Brain microvascular endothelial cell (primary cell): ENCODE data around the gene TVP23C.

ENCODE experiments used
- DNase-seq: peaks from one replicate; pipeline ENCODE4 v3.0.0-alpha.2; 2020
- H3K27ac ChIP-seq: fragments of 250-450 bp; sonication (Bioruptor Pico); 2 replicates; pipeline ENCODE4 v1.5.1; 2020; ENCODE audit warnings: mild to moderate bottlenecking, moderate library complexity
- H3K27me3 ChIP-seq: fragments of 250-450 bp; sonication (Bioruptor Pico); replicated peaks from 2 replicates; pipeline ENCODE4 v1.5.1; 2020; ENCODE audit warnings: mild to moderate bottlenecking
- H3K36me3 ChIP-seq: fragments of 250-450 bp; sonication (Bioruptor Pico); replicated peaks from 2 replicates; pipeline ENCODE4 v1.5.1; 2020; ENCODE audit warnings: mild to moderate bottlenecking
- H3K4me3 ChIP-seq: 2 replicates; pipeline ENCODE4 v1.5.1; 2011; ENCODE audit warnings: low read depth, mild to moderate bottlenecking, control low read depth, low read length, moderate library complexity
- in situ Hi-C: cut with HindIII; loops from 2 replicates; pipeline ENCODE4 v1.10.0; 2017; ENCODE audit warnings: low sequenced_read_pairs, low pct_ligation_motif_present
- TF ChIP-seq, protein P1 (sequence below): IDR thresholded peaks from 2 replicates; pipeline ENCODE4 v1.5.1; 2011; ENCODE audit warnings: low read depth, mild to moderate bottlenecking, moderate library complexity, low read length, control low read depth, inconsistent platforms; ENCODE audit errors: missing control alignments

The TVP23C gene

DNA sequence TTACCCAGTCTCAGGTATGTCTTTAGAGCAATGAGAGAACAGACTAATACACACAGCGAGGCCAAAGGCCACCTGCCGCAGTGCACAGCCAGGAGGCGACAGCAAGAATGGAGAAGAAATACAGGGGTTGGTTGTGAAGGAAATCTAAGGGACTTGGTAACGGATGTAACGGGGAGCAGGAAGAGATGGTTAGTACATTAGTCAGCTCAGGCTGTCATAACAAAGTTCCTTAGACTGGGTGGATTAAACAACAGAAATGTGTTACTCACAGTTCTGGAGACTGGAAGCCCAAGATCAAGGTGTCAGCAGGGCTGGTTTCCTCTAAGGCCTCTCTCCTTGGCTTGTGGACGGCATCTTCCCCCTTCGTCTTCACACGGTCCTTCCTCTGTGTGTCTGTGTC, 47.1 kb downstream of the TVP23C start:
- Histone ChIP-seq H3K4me3 (no peak overlapping the region), H3K27me3 (no peaks in the 10 kb centered on the region), H3K36me3 (no peaks in the 10 kb centered on the region), H3K27ac (peak overlapping the region; percentile 46)
- TF ChIP-seq, protein P1, sequence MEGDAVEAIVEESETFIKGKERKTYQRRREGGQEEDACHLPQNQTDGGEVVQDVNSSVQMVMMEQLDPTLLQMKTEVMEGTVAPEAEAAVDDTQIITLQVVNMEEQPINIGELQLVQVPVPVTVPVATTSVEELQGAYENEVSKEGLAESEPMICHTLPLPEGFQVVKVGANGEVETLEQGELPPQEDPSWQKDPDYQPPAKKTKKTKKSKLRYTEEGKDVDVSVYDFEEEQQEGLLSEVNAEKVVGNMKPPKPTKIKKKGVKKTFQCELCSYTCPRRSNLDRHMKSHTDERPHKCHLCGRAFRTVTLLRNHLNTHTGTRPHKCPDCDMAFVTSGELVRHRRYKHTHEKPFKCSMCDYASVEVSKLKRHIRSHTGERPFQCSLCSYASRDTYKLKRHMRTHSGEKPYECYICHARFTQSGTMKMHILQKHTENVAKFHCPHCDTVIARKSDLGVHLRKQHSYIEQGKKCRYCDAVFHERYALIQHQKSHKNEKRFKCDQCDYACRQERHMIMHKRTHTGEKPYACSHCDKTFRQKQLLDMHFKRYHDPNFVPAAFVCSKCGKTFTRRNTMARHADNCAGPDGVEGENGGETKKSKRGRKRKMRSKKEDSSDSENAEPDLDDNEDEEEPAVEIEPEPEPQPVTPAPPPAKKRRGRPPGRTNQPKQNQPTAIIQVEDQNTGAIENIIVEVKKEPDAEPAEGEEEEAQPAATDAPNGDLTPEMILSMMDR: peak; percentile 10
- in situ Hi-C loops: no loop called here
- DNase-seq: peak; percentile 79

DNA sequence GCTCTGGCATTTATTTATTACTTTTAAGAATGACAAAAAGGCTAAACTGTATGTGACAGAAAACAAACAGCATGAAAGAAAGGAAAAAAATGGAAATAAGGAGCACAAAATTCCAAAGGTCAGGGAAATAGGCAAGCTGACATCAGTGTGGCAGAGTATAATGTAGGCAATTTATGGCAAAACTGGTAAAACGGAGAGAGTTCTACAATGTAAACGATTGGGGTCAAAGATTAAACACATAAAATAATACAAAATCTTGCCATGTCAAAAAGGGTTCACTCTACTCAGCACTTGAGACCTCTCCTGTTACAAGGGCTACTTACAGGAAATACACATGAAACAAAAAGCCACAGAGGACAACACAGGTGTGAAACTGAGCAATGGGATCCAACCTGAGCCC, 48.8 kb downstream of the TVP23C start:
- TF ChIP-seq, protein P1: no peak
- H3K4me3 ChIP-seq: no peak overlapping the region
- H3K36me3 ChIP-seq: no peaks in the 10 kb centered on the region
- H3K27ac ChIP-seq: no peak overlapping the region
- no peaks in the 10 kb centered on the region for H3K27me3 ChIP-seq
- DNase-seq: no peak
- in situ Hi-C loops: no loop called here

DNA sequence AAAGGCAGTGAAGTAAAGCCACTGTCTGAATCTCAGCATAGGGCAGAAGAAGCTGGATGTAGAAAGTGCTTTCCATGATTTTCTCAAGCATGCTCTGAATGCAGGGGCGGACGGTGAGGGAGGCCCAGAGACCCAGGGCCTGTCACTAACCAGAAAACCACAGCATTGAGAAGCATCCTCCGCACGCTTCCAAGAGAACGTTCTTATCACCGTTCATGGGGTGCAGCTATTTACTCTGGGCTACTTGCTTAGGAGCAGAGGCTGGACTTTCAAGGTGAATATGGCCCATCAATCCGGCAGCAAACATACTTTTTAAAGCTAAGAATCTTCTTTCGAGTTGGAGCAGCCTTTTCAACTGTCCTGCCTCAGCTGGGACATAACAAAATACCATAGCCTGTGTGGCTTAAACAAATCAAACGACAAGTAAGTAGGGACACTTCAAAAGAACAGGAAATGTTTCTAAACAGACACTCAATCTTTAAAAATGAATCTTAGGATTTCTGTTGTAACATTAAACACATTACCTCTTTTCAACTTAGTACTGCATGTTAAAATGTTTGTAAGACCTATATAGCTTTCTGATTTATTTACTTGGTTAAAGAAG, 49.3 kb downstream of the TVP23C start:
- peak; percentile 64 for DNase-seq
- in situ Hi-C loops: no loop called here
- H3K36me3 ChIP-seq: no peaks in the 10 kb centered on the region
- no peak overlapping the region for H3K4me3 ChIP-seq
- H3K27me3 ChIP-seq: no peaks in the 10 kb centered on the region
- H3K27ac ChIP-seq: peak overlapping the region; percentile 3
- TF ChIP-seq, protein P1: no peak

DNA sequence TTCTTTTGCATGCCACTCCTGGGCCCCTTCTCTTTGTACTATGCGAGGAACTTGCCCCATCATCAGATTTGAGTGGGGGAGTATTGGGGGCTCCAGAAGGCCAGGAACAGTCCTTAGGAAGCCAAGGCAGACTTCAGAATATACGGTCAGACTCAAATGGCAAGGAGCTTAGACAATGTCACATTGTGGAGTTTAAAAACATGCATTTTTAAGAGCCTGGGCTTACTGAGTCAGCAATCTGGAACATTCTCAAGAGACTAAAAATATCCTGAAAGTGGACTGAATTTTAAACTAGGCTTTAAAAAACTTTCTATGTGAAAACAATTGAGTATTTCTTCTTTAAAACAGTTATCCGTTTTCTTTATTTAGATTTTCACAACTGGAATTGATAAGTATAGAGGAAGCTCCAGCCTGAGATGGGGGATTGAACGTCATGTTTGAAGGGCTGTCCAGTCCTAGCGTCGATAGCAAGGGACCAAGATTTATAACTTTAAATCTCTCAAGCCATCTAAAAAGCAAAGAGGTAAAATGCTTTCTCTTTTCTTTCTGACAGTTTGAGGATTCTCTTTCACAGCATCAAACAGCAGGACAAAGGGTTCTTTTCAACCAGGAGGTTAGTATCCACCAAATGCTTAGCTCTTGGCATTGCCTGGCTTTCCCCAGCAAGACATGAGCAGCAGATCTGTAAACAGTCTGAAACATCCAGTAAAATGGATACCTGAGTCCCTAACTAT, 50.1 kb downstream of the TVP23C start:
- in situ Hi-C loops: no loop called here
- TF ChIP-seq, protein P1: no peak
- no peak overlapping the region for H3K4me3 ChIP-seq
- H3K36me3 ChIP-seq: no peaks in the 10 kb centered on the region
- peak overlapping the region; percentile 3 for H3K27ac ChIP-seq
- H3K27me3 ChIP-seq: no peaks in the 10 kb centered on the region
- no peak for DNase-seq

DNA sequence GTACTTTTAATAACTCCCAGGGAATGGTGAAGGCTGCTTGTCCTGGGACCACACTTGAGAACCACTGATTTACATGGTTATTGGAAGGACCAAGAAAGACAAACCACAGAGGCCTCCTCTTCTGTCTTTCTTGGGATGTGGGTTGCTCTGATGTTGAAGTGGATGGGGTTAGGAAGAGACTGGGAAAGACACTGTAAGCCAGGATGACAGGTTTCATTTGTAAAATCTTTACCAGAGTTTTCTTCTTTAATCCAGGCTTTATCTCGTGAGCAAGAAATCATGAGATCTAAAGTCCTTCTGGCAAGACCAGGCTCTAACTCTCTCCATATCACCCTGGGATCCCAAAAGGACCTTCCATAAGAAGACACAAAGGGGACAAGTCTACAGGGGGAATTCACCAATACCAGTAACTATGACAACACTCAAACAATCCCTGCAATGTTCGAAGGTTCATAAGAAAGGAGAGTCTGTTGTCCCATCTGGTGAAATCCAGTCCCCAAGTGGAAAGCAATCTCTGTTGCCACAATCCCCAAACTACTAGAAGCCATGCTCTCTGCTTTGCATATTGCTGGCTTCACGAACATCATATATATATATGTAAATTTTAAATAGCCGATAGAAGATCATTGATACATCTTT, 51.1 kb downstream of the TVP23C start:
- H3K27ac ChIP-seq: no peak overlapping the region
- H3K4me3 ChIP-seq: no peak overlapping the region
- TF ChIP-seq, protein P1: no peak
- in situ Hi-C loops: no loop called here
- no peaks in the 10 kb centered on the region for H3K36me3 ChIP-seq
- DNase-seq: no peak
- H3K27me3 ChIP-seq: no peaks in the 10 kb centered on the region
